Stimulated activated CD8-positive, alpha-beta memory T cell treated with anti-CD3 and anti-CD28 coated beads, Interleukin-15, amount 100 ng/mL, for 4 hours (primary cell): ENCODE measurements around the gene XPA.
"Not testable (repeated sequence)": the region's sequence is repeated elsewhere in the genome, so short reads cannot be mapped to it uniquely, and the experiment has no call there.

Experiments
- DNase-seq, 2 donors: peaks; one replicate each; pipeline ENCODE4 v3.0.0-alpha.2; 2020; ENCODE audit warnings: low read depth in 2 of 2

The XPA gene

DNA sequence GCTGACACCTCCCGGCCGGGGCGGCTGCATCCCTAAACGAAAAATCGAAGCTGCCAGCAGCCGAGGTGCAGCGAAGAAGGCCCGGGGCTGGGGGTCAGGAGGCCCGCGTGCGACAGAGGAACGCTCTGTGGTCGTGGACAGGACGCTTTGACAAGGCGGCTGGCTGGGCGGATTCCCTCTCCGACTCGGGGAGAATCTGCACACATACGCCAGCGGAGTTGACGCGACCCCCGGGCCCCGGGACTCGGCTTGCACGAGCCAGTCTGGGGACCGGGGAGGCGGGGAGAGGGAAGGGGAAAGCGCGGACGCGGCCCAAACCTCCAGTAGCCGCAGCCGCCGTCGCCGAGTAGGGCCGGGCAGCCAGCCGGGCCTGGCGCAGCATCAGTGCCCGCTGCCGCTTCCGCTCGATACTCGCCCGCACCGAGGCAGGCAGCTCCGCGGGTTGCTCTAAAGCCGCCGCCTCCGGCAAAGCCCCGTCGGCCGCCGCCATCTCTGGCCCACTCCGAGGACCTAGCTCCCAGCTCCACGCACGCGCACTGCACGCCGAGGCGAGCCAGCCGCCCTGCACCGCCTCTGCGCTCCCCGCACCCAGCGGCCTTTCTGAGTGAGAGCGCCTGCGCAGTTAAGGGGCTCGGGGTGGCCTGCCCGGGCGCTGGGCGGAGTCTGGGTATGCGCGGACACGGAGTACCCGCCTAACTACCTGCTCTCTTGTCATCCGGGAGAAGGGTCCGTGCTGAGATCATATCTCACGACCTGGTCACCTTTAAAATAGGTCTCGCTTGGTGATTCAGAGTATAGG is at the start of gene XPA:
Gene XPA (minus strand): TSS at position 538 of the 799 bp plus-strand sequence. CDS start 48 bp downstream, at position 490.
- peak; percentile 94 to 96 for DNase-seq

DNA sequence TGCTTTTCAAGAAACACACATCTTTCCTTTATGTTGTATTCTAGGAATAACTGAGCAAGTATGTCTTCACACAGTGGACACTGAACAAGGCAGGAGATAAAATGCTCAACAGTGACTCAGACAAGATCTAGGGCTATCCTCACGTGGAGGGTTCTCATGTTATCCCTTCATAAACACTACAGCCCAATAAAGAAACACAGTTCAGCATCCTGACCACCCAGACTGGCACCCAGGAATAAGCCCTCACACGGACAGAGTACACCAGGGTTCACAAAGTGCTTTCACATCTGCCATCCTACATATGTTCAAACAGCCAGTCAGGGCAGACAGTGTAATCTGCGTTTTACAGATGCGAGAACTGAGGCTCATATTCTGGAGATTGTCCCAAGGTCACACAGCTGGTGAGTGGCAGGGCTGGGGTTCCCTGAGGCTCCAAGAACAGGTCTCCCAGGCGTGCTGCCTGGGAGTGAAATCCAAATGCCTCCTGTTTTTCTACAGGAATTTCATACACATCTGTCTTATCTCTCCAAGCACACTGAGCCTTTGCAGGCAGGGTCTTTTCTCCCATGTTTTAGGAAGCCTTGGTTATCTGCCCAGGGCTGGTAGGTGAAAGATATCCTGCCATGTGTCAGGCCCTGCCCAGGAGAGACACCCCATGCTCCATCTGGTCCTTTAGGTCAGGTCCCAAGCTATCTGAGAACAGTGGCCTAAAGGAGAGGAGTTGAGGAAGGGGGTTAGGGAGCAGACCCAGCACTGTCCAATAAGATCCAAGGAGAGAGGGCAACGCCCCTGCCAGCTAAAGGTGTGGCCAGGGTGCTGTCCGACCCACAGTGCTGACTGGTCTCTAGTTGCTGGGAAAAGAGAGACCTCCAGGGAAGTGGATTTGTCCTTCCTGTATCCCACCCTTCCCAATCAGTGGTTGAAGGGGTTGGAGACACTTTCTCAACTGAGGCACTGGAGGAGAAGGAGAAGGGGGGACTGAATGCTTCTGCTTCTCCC is 47.9 kb upstream of the XPA start:
- DNase-seq: no peak

DNA sequence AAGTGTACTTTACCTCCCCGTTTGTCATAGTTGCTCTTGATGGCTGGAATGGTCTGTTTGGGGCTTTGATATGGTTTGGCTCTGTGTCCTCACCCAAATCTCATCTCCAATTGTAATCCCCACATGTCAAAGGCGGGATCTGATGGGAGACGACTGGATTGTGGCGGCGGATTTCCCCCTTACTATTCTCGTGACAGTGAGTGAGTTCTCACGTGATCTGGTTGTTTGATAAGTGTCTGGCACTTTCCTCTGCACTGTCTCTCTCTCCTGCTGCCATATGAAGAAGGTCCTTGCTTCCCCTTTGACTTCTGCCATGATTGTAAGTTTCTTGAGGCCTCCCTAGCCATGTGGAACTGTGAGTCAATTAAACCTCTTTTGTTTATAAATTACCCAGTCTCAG is 46.9 kb upstream of the XPA start:
- DNase-seq: not testable (repeated sequence)

DNA sequence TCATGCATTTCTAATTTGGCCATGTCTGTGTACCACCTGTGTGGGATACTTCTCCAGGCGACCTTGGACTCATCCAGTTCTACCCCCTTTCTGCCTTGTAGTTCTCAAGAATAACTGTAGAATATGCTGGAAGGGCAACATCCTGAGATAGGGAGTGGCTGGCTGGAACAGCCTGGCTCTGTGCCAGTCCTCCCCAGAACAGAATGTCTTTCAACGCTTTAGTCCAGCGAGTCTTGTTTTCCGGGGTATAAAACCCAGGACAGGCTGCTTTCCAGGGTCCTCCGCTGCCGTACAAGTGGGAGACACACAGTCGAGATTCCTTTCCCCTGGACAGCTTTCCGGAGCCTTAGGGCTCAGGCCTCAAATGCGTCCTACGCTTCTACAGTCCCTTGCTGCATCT is 45.4 kb upstream of the XPA start:
- no peak for DNase-seq

DNA sequence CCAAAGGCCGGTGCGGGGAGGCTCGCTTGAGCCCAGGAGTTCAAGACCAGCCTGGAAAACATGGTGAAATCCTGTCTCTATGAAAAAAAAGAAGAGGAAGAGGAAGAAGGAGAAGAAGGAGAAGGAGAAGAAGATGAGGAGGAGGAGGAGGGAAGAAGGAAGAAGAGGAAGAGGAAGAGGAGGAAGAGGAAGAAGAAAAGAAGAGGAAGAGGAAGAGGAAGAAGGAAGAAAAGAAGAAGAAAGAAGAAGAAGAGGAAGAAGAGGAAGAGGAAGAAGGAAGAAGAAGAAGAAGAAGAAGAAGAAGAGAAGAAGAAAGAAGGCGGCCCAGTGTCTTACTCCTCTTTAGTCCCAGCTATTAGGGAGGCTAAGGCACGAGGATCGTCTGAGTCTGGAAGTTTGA is 44.8 kb upstream of the XPA start:
- DNase-seq: no peak

DNA sequence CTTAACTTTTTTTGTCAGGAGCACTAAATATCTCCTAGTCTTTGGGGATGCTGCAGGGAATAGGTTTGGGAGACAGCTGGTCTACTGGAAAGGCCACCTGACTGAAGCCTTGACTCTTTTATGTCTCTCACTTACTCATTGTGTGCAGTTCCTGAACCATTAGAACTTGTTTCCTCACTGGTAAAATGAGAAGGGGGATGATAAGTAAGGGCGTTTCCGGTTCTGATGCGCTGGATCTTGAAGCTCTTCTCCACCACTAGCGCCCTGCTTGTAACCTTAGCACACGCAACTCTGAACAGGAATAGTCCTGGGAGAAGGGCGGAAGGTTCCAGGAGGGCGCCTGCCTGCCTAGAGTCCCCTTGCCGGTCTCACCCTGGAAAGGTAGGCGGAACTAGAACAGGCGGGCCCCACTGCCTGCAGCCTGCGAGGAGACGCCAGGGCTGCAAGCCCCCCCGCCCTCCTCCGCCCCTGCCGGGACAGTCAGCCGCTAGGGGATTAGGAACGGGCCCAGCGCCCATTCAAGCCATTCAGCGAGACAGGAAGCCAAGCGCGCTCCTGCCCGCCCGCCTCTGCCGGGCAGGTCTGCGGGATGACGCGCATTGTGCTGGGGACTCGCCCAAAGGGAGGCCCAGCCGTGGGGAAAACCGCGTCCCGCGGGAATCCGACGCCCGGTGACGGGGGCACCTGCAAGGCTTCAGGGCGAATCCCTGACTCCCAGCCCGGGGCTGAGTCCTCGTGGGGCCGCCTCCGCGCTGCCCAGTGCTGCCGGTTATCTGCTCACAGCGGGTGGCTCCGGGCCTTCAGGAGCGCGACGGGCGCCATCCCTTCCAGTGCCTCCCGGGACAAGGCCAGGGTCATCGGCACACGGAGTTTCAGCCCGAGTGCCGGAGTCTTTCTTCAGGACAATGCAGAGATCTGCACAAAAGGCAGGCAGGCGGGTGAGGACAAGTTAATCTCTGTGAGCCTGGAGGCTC is 44.0 kb upstream of the XPA start:
- DNase-seq: no peak

DNA sequence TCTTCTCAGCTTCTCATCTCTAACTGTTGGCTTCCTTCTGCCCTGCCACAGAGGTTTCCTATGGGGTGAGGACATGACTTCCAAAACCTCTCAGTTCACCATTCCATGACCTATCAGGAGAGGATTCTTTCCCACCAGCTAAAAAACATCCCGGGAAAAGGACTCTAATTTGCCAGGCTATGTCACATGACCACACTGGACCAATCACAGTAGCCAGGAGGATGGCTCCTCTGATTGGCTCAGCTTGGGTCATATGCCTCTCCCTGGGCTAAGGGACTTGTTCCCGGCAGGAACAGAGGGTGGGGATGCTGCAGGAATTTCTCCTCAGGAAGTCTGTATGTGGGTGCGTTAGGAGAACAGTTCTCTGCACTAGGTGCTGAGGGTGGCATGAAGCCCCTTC is 40.3 kb upstream of the XPA start:
- no peak for DNase-seq

DNA sequence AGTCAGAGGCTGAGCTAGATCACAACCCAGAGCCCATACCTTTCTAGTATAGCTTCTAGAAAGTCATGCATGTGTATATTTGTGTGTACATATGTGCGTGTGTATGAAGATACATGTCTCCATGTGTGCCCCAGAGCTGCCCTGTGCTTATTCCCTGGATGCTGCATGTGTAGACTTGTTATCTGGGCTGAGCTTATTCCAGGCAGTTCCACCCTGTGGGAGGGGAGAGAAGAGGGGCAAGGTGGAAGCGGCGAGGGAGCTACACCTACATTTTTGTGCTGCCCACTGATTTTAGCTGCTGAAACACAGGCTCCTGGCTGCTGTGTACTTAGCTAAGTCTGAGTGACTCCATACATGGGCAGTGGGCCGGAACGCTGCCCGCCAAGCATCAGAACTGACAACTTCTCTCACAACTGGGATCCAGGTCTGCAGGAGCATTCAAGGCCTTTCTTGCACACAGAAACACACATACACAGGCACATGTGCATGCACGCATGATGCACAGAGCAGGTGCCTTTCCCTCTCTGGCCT is 38.0 kb upstream of the XPA start:
- DNase-seq: no peak

DNA sequence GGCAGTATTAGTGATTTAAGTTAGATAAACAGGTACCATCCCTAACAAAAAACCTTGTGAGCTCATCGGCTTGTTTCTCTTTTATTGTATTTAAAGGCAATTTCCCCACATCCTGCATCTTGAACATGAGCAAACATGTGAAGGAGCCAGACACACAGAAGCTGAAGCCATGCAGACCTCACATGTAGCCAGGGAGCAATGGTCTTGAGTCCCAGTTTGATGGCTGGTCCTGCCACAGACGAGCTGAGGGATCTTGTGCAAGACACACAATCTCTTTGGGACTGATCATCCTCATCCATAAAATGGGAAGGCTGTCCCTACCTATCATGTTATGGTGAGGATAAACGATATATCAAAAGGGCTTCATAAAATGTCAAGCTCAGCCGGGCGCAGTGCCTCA is 29.6 kb upstream of the XPA start:
- no peak for DNase-seq

DNA sequence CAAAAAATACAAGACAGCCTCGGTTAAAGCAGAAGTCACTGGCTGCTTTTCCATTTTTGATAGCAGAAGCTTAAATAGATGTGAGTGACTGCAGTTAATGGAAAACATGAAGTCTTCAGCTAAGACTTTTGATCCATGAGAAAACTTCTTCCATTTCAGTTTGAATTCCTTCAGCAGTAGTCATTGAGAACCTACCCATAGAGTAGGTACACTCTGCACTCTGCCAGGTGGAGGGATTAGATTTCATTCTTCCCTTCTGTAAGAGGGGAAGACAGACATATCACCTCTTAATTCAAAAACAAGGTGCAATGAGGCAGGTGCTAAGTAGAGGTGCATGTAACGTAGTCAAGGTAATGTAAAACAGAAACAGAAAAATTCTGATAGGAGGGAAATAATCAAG is 26.7 kb upstream of the XPA start:
- no peak for DNase-seq

DNA sequence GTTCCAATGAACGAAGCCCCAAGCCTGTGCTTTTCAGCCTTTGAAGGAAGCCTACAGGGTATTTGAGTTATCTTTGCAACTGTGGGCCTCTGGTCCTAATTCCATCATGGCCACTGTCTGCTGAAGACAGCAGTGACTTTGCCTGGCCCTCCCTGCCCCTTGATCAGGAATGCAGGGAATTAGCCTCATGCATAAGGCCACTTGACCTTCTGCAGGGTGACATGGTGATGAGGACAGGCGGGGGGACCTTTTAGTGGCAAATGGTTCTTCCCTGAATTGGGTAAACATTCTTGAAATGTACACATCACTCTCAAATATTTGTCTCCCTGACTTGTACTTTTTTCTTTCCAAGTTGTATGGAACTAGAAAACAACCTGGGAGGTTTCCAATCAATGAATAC is 25.2 kb upstream of the XPA start:
- DNase-seq: no peak

DNA sequence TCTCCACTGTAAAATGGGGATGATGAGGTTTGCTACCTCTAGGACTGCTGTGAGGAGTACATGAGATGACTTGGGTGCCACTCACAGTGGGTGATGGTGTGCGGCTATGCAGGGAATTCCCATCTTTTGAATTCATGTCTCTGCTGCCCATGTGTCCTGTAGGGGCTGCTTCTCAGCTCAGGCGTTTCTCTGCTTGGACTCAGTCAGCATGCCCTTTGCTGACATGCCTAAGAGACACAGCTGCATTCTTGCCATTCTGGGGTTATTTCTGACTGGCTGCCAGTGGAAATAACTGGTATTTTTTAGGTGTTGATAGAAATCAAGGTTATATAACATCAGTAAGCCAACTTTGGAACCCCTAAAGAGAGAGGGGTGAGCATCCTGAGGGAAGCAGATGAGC is 24.3 kb upstream of the XPA start:
- no peak for DNase-seq

DNA sequence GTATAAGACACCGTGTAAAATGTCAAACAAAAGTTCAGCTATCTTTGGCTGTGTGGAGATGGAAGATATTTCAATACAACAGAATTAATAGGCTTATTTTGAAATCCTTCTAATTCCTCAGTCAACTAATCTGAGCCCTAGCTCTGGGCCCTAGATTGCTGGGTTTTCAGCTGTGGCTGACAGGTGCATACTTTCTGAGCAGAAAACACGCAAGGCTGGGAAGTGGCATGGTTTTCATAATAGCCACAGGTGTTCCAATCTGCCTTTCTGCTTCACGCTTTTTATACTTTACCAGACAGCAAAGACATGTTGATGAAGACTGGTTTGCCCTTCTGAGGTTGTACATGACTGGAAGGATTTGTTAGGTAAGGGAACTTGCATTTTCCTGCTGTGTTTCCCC is 20.7 kb upstream of the XPA start:
- DNase-seq: no peak

DNA sequence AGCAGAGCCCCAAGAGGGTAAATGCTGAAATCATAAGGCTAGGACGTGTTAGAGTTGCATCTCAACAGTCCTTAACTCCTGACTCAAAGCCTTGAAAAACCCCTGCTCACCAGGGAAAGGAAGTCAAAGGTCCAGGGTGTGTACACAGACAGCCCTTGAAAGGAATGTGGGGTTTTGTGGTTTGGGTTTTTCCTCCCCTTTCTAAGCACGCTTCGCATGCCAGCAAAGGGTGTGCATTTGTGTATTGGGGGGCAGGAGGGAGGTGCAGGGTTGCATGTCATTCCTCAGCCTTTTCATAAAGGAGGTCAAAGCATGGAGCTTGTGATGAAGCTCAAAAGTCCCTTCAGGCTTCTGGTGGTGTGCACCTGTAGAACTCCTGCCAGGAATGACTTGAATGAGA is 17.3 kb upstream of the XPA start:
- no peak for DNase-seq

DNA sequence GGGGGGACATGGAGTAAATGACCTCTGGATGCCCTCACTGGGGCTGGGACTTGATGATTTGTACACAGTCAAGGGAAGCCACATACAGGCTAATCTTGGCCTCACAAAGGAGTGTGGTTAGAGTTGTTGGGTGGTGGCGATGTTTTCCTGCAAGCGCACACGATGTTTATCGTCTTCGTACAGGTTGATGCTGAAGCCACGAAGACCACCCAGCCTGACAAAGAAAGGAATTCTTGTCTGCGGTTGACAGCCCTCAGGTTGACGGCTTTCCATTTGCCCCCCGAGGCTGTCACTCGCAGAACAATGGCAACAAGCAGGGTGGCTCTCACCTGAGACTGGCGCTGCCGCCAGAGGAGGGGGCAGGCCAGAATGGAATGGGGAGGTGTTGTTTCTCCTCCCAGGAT is 14.1 kb upstream of the XPA start:
- no peak for DNase-seq

DNA sequence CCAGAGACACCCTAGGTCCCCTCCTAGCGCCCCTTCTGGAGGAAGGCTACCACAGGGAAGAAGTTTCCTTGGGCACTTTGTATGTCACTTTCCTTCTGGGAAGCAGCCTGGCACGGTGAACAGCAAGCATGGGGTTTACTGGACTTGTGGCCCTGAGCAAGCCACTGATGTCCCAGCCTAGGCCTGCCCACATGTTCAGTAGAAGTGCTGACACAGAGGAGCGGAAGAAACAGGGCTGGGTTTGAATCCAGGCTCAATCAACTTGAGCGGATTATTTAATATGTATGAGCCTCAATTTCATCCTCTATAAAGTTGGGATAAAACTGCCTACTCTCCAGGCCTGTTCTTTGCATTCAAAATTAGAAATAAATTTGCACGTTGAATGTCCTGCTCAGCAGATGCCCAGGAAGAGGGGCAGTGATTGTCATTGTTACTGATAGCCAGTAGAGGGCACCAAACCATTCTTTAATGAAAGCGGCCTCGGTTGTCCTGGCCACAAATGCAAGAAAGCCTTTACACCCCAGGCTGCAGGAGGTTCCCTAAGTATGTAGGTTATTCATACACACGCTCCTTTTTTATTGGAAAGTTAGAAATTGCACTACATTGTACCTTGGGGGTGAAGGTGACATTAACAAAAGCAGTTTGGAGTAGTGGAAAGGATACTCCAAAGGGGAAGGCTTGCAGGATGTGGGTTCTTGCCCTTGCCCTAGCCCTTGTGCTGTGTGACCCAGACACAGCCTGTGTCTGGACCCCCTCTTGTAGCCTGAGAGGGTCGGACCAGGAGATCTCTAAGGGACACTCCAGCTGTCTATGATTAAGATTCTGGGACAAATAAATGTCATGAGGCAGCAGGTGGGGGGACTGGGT is 13.4 kb upstream of the XPA start:
- no peak for DNase-seq

DNA sequence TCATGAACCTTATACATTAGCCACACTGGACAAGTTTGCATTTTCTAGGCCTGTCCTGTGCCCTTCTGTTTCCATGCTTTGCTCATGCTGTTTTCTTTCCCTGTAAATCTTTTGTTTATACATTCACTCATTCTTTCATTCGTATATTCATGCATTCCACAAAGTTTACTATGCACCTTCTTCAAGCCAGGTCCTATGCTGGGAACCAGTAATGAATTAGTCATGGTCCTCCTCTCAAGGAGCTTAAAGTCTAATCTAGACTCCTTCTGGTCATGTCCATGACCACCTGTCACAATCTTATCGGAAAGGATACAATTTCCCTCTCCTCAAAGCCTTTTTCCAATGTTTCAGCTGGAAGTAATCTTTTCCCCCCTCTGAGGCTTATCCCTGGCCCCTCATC is 9.1 kb upstream of the XPA start:
- no peak for DNase-seq

DNA sequence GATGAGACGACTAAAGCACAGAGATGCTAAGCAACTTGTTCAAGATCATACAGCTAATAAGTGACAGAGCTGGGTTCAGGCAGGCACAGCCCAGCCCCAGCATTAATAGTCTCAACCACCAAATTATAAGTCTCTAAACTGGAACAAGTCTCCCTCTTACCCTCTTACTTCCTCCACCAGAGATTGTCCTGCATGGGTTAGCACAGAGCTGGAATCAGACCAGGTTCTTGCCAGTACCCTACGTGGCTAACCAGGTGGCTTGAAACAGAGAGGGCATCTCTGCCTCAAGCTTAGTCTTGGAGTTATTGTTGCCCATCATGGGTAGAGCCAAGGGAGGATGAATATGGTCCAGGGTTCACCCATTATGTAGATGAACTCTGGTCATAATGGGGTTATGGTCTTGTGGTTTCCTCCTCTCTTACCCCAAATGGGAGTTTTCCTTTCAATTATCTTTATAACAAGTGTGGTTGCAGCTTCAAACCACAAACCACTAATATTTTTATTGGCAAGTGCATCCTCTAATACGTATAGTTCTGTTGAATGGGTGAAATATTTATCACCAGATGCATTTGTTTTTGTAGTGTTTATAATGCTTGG is 8.3 kb upstream of the XPA start:
- no peak for DNase-seq

DNA sequence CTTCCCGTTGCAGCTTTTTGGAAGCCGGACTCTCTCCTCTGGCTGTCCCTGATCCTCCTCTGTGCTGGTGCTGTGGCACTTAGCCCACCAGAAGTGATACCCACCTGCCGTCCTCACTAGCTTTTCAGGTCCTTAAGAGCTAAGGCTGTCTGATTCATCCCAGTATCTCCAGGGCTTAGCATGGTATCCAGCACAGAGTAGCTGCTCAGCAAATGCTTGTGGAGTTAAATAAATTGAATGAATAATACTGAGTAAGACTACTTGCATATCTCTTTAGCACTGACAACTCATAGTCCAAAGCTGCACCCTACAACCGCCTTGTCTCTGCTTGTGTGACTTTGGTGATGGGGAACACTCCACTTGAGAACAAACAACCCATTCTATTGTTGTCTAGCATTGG is 7.7 kb upstream of the XPA start:
- no peak for DNase-seq

DNA sequence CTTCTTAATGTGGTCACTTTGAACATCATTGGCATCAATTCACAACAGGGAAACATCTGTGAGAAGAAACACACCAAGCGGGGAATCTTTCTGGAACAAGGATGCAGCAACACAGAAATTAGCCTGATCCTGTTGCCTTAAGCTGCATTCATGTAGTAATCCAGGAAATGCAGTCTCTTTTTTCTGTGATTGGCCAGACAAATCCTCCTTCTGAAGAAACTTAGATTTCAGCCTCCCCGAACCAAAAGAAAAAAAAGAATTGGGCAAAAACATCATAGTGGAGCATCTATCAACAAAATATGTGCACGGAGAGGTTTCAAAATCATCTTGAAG is 7.2 kb upstream of the XPA start:
- no peak for DNase-seq
